OCI-LY7 (cell line): ENCODE data around the gene HOXD8. TPM values are rescaled to one million over a fixed set of nuclear protein-coding genes. Genes with fewer than 3 reads are reported as not detected.

Experiments used
- BruUV-seq: library from RNA; stranded (reverse); fragments of 400-500 nt; replicated peaks from 2 replicates; lab custom pipeline; 2021; lab: Mats Ljungman, UMichigan
- CTCF ChIA-PET: fragments of 300-600 bp; sonication (Branson Sonifier 250); formaldehyde crosslinking; loops from one replicate; lab custom pipeline; 2022; ENCODE audit warnings: antibody characterized with exemption; ENCODE audit not compliant: unreplicated experiment; lab: Charles Lee
- POLR2A ChIA-PET: fragments of 300-600 bp; sonication (Branson Sonifier 250); formaldehyde crosslinking; loops from one replicate; lab custom pipeline; 2022; ENCODE audit warnings: antibody characterized with exemption; lab: Charles Lee
- DNase-seq: peaks from one replicate; pipeline ENCODE4 v3.0.0-alpha.2; 2015; ENCODE audit warnings: low spot score
- H2AFZ ChIP-seq: fragments of 200-600 bp; sonication (generic), shearing (Covaris generic); 2 replicates; pipeline ENCODE4 v1.6.1; 2014; ENCODE audit warnings: mild to moderate bottlenecking, antibody characterized with exemption, low read length, moderate library complexity
- H3K27ac ChIP-seq: fragments of 200-600 bp; sonication (generic); 2 replicates; pipeline ENCODE4 v1.5.1; 2014; ENCODE audit warnings: mixed run types, low read depth, mild to moderate bottlenecking, moderate library complexity, low read length, inconsistent platforms; ENCODE audit not compliant: poor library complexity, severe bottlenecking
- H3K36me3 ChIP-seq: fragments of 200-600 bp; sonication (generic); 2 replicates; pipeline ENCODE4 v1.6.1; 2014; ENCODE audit warnings: mild to moderate bottlenecking, antibody characterized with exemption, low read length, moderate library complexity, mixed read lengths; ENCODE audit not compliant: insufficient read depth
- H3K4me1 ChIP-seq: fragments of 200-600 bp; sonication (generic); 2 replicates; pipeline ENCODE4 v1.5.1; 2014; ENCODE audit warnings: mild to moderate bottlenecking, low read length; ENCODE audit not compliant: insufficient read depth, poor library complexity, severe bottlenecking
- H3K4me2 ChIP-seq: fragments of 200-600 bp; sonication (generic); 2 replicates; pipeline ENCODE4 v1.6.1; 2014; ENCODE audit warnings: mild to moderate bottlenecking, low read length
- H3K4me3 ChIP-seq: fragments of 200-600 bp; sonication (generic); 2 replicates; pipeline ENCODE4 v1.5.1; 2014; ENCODE audit warnings: mild to moderate bottlenecking, low read depth, low read length; ENCODE audit not compliant: poor library complexity, severe bottlenecking
- H3K79me2 ChIP-seq: fragments of 200-600 bp; sonication (generic); 2 replicates; pipeline ENCODE4 v1.6.1; 2016; ENCODE audit warnings: low read depth, mild to moderate bottlenecking, low read length, moderate library complexity, mixed read lengths; ENCODE audit not compliant: insufficient read depth
- H3K9me2 ChIP-seq: fragments of 200-600 bp; sonication (generic); 2 replicates; pipeline ENCODE4 v1.6.1; 2016; ENCODE audit warnings: mild to moderate bottlenecking, low read length, mixed read lengths; ENCODE audit not compliant: insufficient read depth
- H3K9me3 ChIP-seq: fragments of 200-600 bp; sonication (generic); 2 replicates; pipeline ENCODE4 v1.6.1; 2014; ENCODE audit warnings: mild to moderate bottlenecking, mixed run types, low read length, mixed read lengths
- H4K20me1 ChIP-seq: fragments of 200-600 bp; sonication (generic); 2 replicates; pipeline ENCODE4 v1.6.1; 2014; ENCODE audit warnings: mild to moderate bottlenecking, antibody characterized with exemption, low read length, moderate library complexity, mixed read lengths; ENCODE audit not compliant: insufficient read depth
- CTCF ChIP-seq: fragments of 200-600 bp; sonication (generic); conservative IDR thresholded peaks from 2 replicates; pipeline ENCODE4 v1.5.1; 2014; ENCODE audit warnings: mild to moderate bottlenecking, antibody characterized with exemption, low read length, moderate library complexity, mixed read lengths
- EZH2phosphoT487 ChIP-seq: fragments of 200-600 bp; sonication (generic); IDR thresholded peaks from 2 replicates; pipeline ENCODE4 v1.6.1; 2018; ENCODE audit warnings: low read depth, borderline replicate concordance, mild to moderate bottlenecking, mixed run types, antibody characterized with exemption, low read length, moderate library complexity, mixed read lengths
- intact Hi-C: fragments of 100-400 bp; cut with micrococcal nuclease; formaldehyde crosslinking; loops from one replicate; pipeline ENCODE4 v1.10.0; 2022; ENCODE audit not compliant: unreplicated experiment
- total RNA-seq, 2 experiments: library from RNA; depleted of rRNA in 1 of 2; stranded (reverse); fragments of >200 nt in 1 of 2; shearing (Covaris generic) in 1 of 2; gene quantifications; 2 replicates each; pipeline ENCODE4 v1.2.3, GENCODE V29; 2014 to 2022

Gene HOXD8
- total RNA-seq, 2 experiments from 2014 or later = not detected

GRCh38 chr2:176138526-176138922 lies 9.0 kb downstream of the HOXD8 start:
- peaks cover 3% of the 10 kb centered on the region for H3K4me1 ChIP-seq
- H2AFZ ChIP-seq = no peak overlapping the region

GRCh38 chr2:176138923-176139660 lies 9.6 kb downstream of the HOXD8 start:
- H3K4me3 ChIP-seq = no peak overlapping the region
- no peak for TF ChIP-seq EZH2phosphoT487
- TF ChIP-seq CTCF = no peak
- no peaks in the 10 kb centered on the region for H3K36me3 ChIP-seq
- DNase-seq = no peak
- ChIA-PET POLR2A (interaction anchor here (0.6 kb wide), 1 partner anchor 517 kb away, joined by 4 read pairs; no protein-coding TSS in a partner anchor), CTCF (no interaction called here)
- no peak overlapping the region for H3K4me2 ChIP-seq
- H3K79me2 ChIP-seq = no peaks in the 10 kb centered on the region
- H3K27ac ChIP-seq = no peak overlapping the region
- intact Hi-C loops = no loop called here
- H2AFZ ChIP-seq = no peak overlapping the region
- no peaks in the 10 kb centered on the region for H4K20me1 ChIP-seq
- H3K4me1 ChIP-seq = peaks cover 3% of the 10 kb centered on the region
- H3K9me2 ChIP-seq = no peaks in the 10 kb centered on the region
- no TSS peak for BruUV-seq
- H3K9me3 ChIP-seq = no peaks in the 10 kb centered on the region

More at GRCh38 chr2:176138526-176138922, 9.0 kb downstream of the HOXD8 start:
- intact Hi-C loops = no loop called here
- ChIA-PET CTCF (no interaction called here), POLR2A (interaction anchor here (0.6 kb wide), 1 partner anchor 518 kb away, joined by 4 read pairs; no protein-coding TSS in a partner anchor)
- DNase-seq = no peak
- no peaks in the 10 kb centered on the region for H3K36me3 ChIP-seq
- no peak overlapping the region for H3K4me3 ChIP-seq
- TF ChIP-seq CTCF = no peak
- TF ChIP-seq EZH2phosphoT487 = no peak
- no peaks in the 10 kb centered on the region for H3K79me2 ChIP-seq
- no peaks in the 10 kb centered on the region for H3K9me2 ChIP-seq
- no peak overlapping the region for H3K27ac ChIP-seq
- no peaks in the 10 kb centered on the region for H3K9me3 ChIP-seq
- no peaks in the 10 kb centered on the region for H4K20me1 ChIP-seq
- BruUV-seq = no TSS peak
- H3K4me2 ChIP-seq = no peak overlapping the region
